Stimulated activated CD8-positive, alpha-beta memory T cell treated with anti-CD3 and anti-CD28 coated beads, Interleukin-4, amount 100 ng/mL, for 24 hours (primary cell): Measurements from ENCODE around the gene FAM20C.
"Not testable (repeated sequence)": the region's sequence is repeated elsewhere in the genome, so short reads cannot be mapped to it uniquely, and the experiment has no call there.

Experiments used
- DNase-seq: peaks from one replicate; pipeline ENCODE4 v3.0.0-alpha.2; 2020; ENCODE audit warnings: low read depth

Gene FAM20C

DNA sequence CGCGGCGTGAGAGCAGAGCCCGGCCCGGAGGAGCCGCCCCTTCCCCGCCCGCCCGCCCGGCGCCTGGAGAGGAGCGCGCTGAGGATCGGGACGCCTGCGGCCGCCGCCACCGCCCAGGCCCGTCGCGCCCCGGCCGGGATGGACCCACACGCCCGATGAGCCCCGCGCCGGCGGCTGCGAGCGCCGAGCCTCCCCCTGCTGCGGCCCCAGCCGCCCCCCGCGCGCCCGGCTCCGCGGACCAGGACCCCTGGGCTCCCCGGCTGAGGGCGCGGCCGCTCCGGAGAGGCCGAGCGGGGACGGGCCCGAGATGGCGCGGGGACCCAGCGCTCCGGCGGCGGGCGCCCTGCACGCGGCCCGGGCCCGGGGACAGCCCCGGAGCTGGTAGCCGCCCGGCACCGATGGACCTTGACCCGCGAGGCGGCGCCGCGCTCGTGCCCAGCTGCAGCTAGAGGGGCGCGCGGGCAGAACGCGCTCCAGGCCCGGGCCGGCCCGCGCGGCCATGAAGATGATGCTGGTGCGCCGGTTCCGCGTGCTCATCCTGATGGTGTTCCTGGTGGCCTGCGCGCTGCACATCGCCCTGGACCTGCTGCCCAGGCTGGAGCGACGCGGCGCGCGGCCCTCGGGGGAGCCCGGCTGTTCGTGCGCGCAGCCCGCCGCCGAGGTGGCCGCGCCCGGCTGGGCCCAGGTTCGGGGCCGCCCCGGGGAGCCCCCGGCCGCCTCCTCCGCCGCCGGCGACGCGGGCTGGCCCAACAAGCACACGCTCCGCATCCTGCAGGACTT lies 520 bp downstream of the FAM20C start:
- DNase-seq: no peak

DNA sequence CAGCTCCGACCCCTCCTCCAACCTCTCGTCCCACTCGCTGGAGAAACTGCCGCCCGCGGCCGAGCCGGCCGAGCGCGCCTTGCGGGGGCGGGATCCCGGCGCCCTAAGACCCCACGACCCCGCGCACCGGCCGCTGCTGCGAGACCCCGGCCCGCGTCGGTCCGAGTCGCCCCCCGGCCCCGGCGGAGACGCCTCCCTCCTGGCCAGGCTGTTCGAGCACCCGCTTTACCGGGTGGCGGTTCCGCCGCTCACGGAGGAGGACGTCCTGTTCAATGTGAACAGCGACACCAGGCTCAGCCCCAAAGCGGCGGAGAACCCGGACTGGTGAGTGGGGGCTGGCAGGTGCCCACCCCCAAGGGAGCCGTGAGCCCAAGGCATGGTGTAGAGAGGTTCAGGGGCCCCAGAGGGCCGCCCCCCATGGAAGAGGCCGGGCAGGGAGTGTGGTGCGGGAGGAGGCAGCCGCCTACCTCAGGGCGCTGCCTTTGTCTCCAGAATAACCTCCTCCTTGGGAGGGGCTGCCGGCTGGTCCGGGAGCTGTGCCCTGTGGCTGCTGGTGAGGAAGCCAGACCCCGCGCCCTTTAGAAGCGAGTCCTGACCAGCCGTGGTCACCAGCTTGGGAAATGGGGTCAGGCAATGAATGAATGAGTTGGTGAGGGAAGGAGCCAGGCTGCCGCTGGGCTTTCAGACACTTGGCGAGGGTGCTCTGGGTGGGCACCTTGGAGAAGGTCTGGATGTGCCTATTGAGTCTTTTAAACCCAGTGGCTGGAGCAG lies 1.3 kb downstream of the FAM20C start:
- no peak for DNase-seq

- no peak for DNase-seq
Observed at GRCh38 chr7:194252-195009, 2.1 kb downstream of the FAM20C start.

- DNase-seq: no peak
Observed at GRCh38 chr7:195010-195829, 2.8 kb downstream of the FAM20C start.

- no peak for DNase-seq
Observed at GRCh38 chr7:195830-196128, 3.4 kb downstream of the FAM20C start.

DNA sequence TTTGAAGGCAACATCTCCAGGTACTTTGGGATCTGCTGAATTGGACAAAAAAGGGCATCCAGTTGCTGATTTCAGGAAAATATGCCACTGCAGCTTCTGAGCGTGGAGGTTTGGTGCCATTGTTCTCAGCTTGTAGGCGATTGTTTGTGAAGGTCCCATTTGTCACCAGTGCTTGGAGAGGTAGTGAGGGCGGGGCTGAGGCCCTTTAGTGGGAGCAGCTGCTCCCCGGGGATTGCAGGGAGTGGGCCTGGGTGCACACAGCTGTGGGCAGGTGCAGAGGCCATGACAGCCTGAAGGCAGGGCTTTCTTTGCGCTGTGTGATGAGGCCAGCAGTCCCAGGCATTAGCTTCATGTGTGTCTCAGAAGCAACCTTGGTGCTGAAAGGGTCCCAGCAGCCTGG lies 3.9 kb downstream of the FAM20C start:
- no peak for DNase-seq

GRCh38 chr7:196778-197321 lies 4.5 kb downstream of the FAM20C start:
- no peak for DNase-seq

GRCh38 chr7:197413-198335 lies 5.3 kb downstream of the FAM20C start:
- DNase-seq: no peak

- no peak for DNase-seq
Observed at GRCh38 chr7:199483-200249, 7.3 kb downstream of the FAM20C start.

GRCh38 chr7:200290-200689 lies 7.9 kb downstream of the FAM20C start:
- DNase-seq: no peak

- DNase-seq: no peak
Observed at GRCh38 chr7:200704-201103, 8.3 kb downstream of the FAM20C start.

DNA sequence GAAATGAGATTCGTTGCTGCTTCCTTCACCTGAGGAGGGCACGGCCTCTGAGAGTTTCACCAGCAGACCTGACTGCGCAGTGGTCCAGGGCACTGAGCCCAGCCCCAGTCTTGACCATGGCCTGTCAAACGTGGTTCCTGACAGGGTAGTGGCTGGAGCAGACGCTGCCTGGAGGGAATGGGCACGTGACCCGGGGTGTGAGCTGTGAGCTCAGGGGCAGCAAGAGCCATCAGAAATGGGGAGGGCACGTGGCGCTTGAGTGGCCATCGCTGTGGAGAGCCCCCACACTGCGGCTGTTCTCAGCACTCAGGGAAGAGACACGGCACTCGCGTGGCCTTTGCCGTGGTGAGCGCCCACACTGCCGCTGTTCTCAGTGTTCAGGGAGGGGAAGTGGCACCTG lies 12.0 kb downstream of the FAM20C start:
- DNase-seq: no peak

DNA sequence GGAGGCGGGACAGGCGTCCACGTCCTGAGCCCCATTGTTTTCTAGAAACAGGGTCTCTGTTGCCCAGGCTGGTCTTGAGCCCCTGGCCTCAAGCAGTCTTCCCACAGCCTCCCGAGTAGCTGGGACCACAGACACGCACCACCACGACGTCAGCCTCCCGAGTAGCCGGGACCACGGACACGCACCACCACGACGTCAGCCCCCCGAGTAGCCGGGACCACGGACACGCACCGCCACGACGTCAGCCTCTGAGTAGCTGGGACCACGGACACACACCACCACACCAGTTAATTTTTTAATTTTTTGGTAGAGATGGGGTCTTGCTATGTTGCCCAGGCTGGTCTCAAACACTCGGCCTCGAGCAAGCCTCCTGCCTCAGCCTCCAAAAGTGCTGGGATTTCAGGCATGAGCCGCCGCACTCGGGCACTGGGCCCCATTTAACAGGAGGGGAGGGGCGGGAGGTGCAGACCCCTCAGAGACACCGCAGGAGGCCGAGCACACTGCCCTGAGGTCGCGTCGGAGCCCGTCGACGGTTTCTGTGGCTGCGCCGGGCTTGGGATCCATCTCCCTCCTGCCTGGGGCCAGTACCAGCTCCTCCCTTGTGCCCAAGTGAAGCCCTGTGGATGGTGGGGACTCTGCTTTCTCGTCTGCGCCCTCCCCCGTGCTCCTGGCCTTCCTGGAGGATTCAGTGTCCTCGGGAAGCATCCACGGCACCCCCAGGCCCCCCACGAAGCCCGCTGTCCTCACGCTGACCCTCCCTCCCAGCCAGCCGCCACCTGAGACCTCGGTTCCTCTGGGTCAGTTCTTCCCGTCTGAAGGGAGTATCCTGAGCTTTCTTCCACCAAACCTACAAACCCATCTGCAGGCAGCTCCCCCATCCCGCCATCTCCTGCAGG lies 13.0 kb downstream of the FAM20C start:
- DNase-seq: no peak

- DNase-seq: not testable (repeated sequence)
Observed at GRCh38 chr7:206351-206750, 14.0 kb downstream of the FAM20C start.

- no peak for DNase-seq
Observed at GRCh38 chr7:207418-208129, 15.2 kb downstream of the FAM20C start.

DNA sequence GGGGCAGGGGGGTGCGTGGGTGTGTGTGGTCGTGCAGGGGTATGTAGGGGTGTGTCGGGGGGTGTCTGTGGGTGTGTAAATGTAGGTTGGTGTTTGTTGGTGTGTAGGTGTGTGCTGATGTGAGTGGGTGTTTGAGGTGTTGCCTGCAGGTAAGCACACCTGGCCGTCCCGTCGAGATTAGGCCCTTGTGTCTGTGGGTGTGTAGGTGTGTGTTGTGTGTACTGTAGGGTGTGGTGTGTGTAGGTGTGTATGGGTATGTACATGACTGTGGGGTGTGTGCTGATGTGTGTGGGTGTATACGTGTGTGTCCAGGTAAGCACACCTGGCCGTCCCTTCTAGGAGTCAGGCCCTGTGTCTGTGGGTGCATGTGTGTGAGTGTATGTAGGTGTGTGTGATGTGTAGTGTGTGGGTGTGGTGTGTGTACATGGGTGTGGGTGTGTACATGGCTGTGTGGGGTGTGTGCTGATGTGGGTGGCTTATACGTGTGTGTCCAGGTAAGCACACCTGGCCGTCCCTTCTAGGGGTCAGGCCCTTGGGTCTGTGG lies 15.8 kb downstream of the FAM20C start:
- DNase-seq: no peak

DNA sequence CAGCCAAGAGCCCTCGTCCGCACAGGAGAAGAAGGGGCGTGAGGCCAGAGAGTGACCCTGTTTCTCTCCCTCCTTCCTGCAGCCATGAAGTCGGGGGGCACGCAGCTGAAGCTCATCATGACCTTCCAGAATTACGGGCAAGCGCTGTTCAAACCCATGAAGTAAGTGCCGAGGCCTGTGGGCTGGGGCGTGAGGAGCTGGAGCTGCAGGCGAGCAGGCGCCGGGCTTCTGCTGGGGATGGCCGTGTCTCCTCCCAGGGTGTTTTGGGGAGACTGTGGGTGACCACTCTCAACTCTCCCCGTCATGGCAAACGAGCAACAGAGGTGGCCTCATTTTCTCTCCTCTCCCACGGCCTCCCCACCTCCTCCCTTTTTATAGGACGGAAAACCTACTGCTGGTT lies 16.4 kb downstream of the FAM20C start:
- no peak for DNase-seq

DNA sequence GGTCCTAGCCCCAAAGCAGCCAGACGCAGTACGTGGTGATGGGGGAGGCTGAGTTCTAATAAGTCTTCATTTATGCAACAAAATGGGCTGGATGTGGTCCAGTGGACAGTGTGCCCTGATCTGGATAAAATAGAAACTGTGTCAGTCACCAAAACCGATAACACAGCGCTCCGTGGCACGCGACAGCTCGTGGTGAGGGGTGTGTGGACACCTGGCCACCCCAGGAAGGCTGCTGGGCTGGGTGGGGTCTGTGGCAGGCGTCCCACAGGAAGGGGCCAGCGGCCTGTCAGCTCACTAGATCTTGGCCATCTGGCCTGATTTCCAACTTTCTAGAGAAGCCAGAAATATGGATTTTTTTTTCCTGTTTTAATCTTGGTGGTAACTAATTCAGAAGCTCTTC lies 17.0 kb downstream of the FAM20C start:
- no peak for DNase-seq
